Measurements from ENCODE around the gene KRTAP29-1. TPM values are rescaled to one million over a fixed set of nuclear protein-coding genes. Genes with fewer than 3 reads are reported as not detected.

KRTAP29-1 gene
- total RNA-seq, 3 donors from 2014 or later (not counting 1 experiment from before 2014, with no cell fraction given): not detected

GRCh38 chr17:41343029-41343428, 40.4 kb upstream of the KRTAP29-1 start:
- intact Hi-C loops (cut with micrococcal nuclease): no loop called here

GRCh38 chr17:41340934-41341861, 38.5 kb upstream of the KRTAP29-1 start:
- intact Hi-C loops (cut with micrococcal nuclease): no loop called here
- Histone ChIP-seq H3K27me3 (ENCODE audit: control insufficient read depth, insufficient read depth, low read length) (no peaks in the 10 kb centered on the region), H3K4me3 (ENCODE audit: low read length) (no peak overlapping the region), H3K27ac (ENCODE audit: low read length) (peak overlapping the region; percentile 84), H3K9me3 (ENCODE audit: control insufficient read depth, insufficient read depth, low read length) (peaks cover 9% of the 10 kb centered on the region), H3K36me3 (ENCODE audit: control insufficient read depth, insufficient read depth, low read length) (no peaks in the 10 kb centered on the region), H3K4me1 (ENCODE audit: control insufficient read depth, insufficient read depth, low read length) (peaks cover 34% of the 10 kb centered on the region)
- Mint-ChIP-seq H3K27me3 (ENCODE audit: low read depth in 2 of 2) (peaks cover 0 to 6% of the 10 kb centered on the region in 2 donors), H3K27ac (peak overlapping the region; percentile 5 to 10), H3K4me3 (peak overlapping the region; percentile 3), H3K4me1 (peaks cover 36 to 38% of the 10 kb centered on the region in 2 donors), H3K9me3 (peaks cover 0 to 5% of the 10 kb centered on the region in 2 donors), H3K36me3 (peaks cover 12% of the 10 kb centered on the region)
- 35% methylated on average over 7 of the region's 7 CpGs for WGBS (ENCODE audit: insufficient coverage)
- TF ChIP-seq CTCF (IDR thresholded peaks at IDR 0.05): no peak
- ATAC-seq (peak; percentile 40 to 66 (median 62)), DNase-seq (peak in 1 of 2 donors; percentile 88)

More at GRCh38 chr17:41343029-41343428, 40.4 kb upstream of the KRTAP29-1 start:
- Mint-ChIP-seq H3K27me3 (ENCODE audit: low read depth in 2 of 2) (peaks cover 0 to 6% of the 10 kb centered on the region in 2 donors), H3K9me3 (peaks cover 0 to 5% of the 10 kb centered on the region in 2 donors), H3K4me1 (peaks cover 36 to 38% of the 10 kb centered on the region in 2 donors), H3K27ac (no peak overlapping the region), H3K4me3 (no peak overlapping the region), H3K36me3 (peaks cover 12% of the 10 kb centered on the region)
- no peak for DNase-seq
- no peaks in the 10 kb centered on the region for H3K36me3 ChIP-seq (ENCODE audit: control insufficient read depth, insufficient read depth, low read length)
- no peak for ATAC-seq
- peaks cover 32% of the 10 kb centered on the region for H3K4me1 ChIP-seq (ENCODE audit: control insufficient read depth, insufficient read depth, low read length)
- no peak overlapping the region for H3K27ac ChIP-seq (ENCODE audit: low read length)
- WGBS (ENCODE audit: insufficient coverage): 95% methylated on average over 3 of the region's 3 CpGs
- TF ChIP-seq CTCF (IDR thresholded peaks at IDR 0.05): no peak
- no peak overlapping the region for H3K4me3 ChIP-seq (ENCODE audit: low read length)
- H3K9me3 ChIP-seq (ENCODE audit: control insufficient read depth, insufficient read depth, low read length): peaks cover 9% of the 10 kb centered on the region
- H3K27me3 ChIP-seq (ENCODE audit: control insufficient read depth, insufficient read depth, low read length): no peaks in the 10 kb centered on the region

- Histone ChIP-seq H3K4me3 (ENCODE audit: low read length) (no peak overlapping the region), H3K27ac (ENCODE audit: low read length) (peak overlapping the region; percentile 84), H3K4me1 (ENCODE audit: control insufficient read depth, insufficient read depth, low read length) (peaks cover 41% of the 10 kb centered on the region), H3K36me3 (ENCODE audit: control insufficient read depth, insufficient read depth, low read length) (no peaks in the 10 kb centered on the region), H3K9me3 (ENCODE audit: control insufficient read depth, insufficient read depth, low read length) (peaks cover 9% of the 10 kb centered on the region), H3K27me3 (ENCODE audit: control insufficient read depth, insufficient read depth, low read length) (no peaks in the 10 kb centered on the region)
- peaks cover 0 to 5% of the 10 kb centered on the region in 2 donors for H3K9me3 Mint-ChIP-seq
- H3K4me1 Mint-ChIP-seq: peaks cover 36 to 41% of the 10 kb centered on the region in 2 donors
- H3K36me3 Mint-ChIP-seq: peaks cover 12% of the 10 kb centered on the region
- TF ChIP-seq CTCF (IDR thresholded peaks at IDR 0.05): no peak
- WGBS (ENCODE audit: insufficient coverage): 83% methylated on average over 2 of the region's 3 CpGs
- ATAC-seq (no peak), DNase-seq (no peak)
- intact Hi-C loops (cut with micrococcal nuclease): no loop called here
- H3K27ac Mint-ChIP-seq: peak overlapping the region; percentile 5 to 10
- no peak overlapping the region for H3K4me3 Mint-ChIP-seq
- H3K27me3 Mint-ChIP-seq (ENCODE audit: low read depth in 2 of 2): peaks cover 0 to 8% of the 10 kb centered on the region in 2 donors
Observed at GRCh38 chr17:41340494-41340893, 37.8 kb upstream of the KRTAP29-1 start.
